Measurements from ENCODE around the gene LSAMP.

DNA sequence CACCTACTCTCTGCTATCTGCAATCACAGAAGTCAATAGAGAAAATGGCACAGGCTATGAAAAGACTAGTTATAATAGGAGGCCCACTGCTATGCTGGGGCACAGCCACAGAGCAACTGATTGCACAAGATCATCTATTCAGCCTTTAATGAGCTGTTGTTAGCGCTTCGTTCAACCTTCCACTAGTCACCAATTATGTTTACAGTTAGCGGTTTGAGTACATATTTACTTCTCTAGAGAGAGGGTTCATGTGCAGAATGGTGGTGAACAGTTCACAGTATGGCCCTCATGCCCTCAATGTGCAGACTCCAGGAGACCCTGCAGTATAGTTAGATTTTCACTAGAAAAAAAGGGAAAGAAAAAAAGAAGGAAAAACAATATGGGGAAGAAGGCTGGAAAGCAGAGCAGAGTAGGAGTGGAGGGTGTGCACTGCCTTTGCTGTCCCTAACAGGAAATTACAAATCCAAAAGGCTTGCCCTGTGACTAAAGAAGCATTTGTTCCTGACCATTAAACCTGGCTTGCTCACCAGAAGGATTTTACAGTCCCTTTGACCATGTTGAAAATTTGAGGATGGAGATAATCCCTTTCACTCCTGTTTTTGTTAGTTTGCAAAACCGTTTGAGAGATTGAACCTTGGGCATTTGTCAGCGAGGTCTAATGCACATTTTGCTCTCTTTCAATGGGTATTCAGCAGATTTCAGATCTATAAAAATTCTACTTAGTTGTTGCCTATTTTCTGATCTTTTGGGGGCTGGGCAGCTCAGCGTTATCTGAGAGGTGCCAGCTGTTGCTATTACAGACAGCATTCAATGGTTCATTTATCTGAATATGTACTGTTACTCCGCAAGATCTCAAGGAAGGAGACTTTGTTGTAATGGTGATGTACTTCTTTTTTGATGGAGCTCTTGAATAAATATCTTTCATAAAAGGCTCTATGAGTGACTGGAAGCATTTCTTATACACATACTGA lies 296.1 kb downstream of the LSAMP start:
- TF ChIP-seq POLR2AphosphoS5 (IDR thresholded peaks at IDR 0.05) (no peak), CTCF (IDR thresholded peaks at IDR 0.05) (no peak)

All from sigmoid colon (tissue), 4 donors.